ENCODE results near the gene MYBPC3. TPM values are rescaled to one million over a fixed set of nuclear protein-coding genes. Genes with fewer than 3 reads are reported as not detected.

MYBPC3 gene
- total and polyA plus RNA-seq, 10 of the 15 experiments (the other 5 are each of a cell fraction or from before 2014, with no cell fraction given), result 0.03 to 0.08 (median 0.03) TPM; not detected in 7

DNA sequence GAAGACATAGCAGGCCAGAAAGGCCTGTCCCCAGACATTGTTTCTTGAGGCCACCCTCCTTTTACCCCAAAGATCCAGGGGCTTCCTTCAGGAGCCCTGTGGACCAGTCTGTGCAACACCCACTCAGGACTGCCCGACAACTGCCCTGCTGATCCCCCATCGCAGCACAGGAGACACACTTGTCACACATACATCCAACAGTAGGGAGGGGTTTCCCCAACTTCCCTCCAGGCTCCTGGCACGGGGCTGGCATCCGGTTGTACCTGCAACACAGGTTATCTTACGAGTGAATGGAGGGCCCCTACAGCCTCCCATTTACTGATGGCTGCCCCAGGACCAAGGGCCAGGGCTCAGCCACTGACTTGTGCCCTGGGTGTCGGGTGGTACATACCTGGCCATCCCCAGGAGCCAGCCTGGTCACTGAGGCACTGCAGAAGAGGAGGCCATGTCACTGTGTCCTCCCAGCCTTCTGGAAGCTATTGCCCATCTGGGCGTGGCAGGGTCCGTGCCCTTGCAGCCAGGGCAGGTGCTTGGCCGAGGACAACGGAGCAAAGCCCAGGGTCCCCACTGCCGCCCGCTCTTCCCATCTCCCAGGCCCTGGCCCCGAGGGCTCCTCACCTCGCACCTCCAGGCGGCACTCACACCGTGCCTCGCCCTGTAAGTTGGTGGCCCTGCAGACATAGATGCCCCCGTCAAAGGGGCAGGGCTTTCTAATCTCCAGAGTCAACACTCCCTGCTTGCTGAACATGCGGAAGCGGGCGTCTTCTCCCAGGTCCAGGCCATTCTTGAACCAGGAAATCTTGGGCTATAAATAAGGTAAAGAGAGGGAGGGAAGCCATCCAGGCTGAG is 20.8 kb downstream of the MYBPC3 start:
- DNase-seq (ENCODE audit: low read depth, low spot score) (no peak), FAIRE-seq (no peak), ATAC-seq (no peak)
- ChIA-PET POLR2A (no interaction called here), SMC1A (ENCODE audit: uncharacterized antibody, unreplicated experiment) (no interaction called here), RAD21 (ENCODE audit: unreplicated experiment) (no interaction called here), CTCF (interaction anchor here (1.0 kb wide), 1 partner anchor 81 kb away, joined by 3 read pairs; no protein-coding TSS in a partner anchor)
- H3K4me3 ChIP-seq, result no peak overlapping the region
- TF ChIP-seq, protein P1, sequence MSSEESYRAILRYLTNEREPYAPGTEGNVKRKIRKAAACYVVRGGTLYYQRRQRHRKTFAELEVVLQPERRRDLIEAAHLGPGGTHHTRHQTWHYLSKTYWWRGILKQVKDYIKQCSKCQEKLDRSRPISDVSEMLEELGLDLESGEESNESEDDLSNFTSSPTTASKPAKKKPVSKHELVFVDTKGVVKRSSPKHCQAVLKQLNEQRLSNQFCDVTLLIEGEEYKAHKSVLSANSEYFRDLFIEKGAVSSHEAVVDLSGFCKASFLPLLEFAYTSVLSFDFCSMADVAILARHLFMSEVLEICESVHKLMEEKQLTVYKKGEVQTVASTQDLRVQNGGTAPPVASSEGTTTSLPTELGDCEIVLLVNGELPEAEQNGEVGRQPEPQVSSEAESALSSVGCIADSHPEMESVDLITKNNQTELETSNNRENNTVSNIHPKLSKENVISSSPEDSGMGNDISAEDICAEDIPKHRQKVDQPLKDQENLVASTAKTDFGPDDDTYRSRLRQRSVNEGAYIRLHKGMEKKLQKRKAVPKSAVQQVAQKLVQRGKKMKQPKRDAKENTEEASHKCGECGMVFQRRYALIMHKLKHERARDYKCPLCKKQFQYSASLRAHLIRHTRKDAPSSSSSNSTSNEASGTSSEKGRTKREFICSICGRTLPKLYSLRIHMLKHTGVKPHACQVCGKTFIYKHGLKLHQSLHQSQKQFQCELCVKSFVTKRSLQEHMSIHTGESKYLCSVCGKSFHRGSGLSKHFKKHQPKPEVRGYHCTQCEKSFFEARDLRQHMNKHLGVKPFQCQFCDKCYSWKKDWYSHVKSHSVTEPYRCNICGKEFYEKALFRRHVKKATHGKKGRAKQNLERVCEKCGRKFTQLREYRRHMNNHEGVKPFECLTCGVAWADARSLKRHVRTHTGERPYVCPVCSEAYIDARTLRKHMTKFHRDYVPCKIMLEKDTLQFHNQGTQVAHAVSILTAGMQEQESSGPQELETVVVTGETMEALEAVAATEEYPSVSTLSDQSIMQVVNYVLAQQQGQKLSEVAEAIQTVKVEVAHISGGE (CRISPR knock-in tag; IDR thresholded peaks at IDR 0.05), result no peak
- TF ChIP-seq, protein P2, sequence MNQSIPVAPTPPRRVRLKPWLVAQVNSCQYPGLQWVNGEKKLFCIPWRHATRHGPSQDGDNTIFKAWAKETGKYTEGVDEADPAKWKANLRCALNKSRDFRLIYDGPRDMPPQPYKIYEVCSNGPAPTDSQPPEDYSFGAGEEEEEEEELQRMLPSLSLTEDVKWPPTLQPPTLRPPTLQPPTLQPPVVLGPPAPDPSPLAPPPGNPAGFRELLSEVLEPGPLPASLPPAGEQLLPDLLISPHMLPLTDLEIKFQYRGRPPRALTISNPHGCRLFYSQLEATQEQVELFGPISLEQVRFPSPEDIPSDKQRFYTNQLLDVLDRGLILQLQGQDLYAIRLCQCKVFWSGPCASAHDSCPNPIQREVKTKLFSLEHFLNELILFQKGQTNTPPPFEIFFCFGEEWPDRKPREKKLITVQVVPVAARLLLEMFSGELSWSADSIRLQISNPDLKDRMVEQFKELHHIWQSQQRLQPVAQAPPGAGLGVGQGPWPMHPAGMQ (IDR thresholded peaks at IDR 0.05; ENCODE audit: borderline replicate concordance), result no peak
- TF ChIP-seq DPF2 (IDR thresholded peaks at IDR 0.05) (no peak), GABPA (IDR thresholded peaks at IDR 0.05; ENCODE audit: low read depth) (no peak), ZSCAN29 (IDR thresholded peaks at IDR 0.05) (no peak), CEBPB (IDR thresholded peaks at IDR 0.05; ENCODE audit: borderline replicate concordance in 1 of 2, low read depth in 2 of 2, low read length in 2 of 2) (no peak), SREBF2 (IDR thresholded peaks at IDR 0.05; ENCODE audit: low read length) (no peak), KLF5 (IDR thresholded peaks at IDR 0.05; ENCODE audit: partially characterized antibody) (no peak), LARP7 (IDR thresholded peaks at IDR 0.05) (no peak), SMAD1 (IDR thresholded peaks at IDR 0.05; ENCODE audit: low read depth, partially characterized antibody) (no peak), ZNF24 (IDR thresholded peaks at IDR 0.05) (no peak)
- TF ChIP-seq, protein P3, sequence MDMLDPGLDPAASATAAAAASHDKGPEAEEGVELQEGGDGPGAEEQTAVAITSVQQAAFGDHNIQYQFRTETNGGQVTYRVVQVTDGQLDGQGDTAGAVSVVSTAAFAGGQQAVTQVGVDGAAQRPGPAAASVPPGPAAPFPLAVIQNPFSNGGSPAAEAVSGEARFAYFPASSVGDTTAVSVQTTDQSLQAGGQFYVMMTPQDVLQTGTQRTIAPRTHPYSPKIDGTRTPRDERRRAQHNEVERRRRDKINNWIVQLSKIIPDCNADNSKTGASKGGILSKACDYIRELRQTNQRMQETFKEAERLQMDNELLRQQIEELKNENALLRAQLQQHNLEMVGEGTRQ (IDR thresholded peaks at IDR 0.05; ENCODE audit: borderline replicate concordance, low read depth, low read length), result no peak
- TF ChIP-seq, protein P4, sequence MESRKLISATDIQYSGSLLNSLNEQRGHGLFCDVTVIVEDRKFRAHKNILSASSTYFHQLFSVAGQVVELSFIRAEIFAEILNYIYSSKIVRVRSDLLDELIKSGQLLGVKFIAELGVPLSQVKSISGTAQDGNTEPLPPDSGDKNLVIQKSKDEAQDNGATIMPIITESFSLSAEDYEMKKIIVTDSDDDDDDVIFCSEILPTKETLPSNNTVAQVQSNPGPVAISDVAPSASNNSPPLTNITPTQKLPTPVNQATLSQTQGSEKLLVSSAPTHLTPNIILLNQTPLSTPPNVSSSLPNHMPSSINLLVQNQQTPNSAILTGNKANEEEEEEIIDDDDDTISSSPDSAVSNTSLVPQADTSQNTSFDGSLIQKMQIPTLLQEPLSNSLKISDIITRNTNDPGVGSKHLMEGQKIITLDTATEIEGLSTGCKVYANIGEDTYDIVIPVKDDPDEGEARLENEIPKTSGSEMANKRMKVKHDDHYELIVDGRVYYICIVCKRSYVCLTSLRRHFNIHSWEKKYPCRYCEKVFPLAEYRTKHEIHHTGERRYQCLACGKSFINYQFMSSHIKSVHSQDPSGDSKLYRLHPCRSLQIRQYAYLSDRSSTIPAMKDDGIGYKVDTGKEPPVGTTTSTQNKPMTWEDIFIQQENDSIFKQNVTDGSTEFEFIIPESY (IDR thresholded peaks at IDR 0.05), result no peak
- H3K27me3 ChIP-seq (replicated peaks in 1 of 2; ENCODE audit: control insufficient read depth in 2 of 2, insufficient read depth in 2 of 2, low read length in 1 of 2), result no peaks in the 10 kb centered on the region
- H2AFZ ChIP-seq (ENCODE audit: control insufficient read depth, low read depth, low read length), result no peak overlapping the region
- H3K4me1 ChIP-seq (ENCODE audit: control insufficient read depth, insufficient read depth, low read length), result peaks cover 12% of the 10 kb centered on the region
- H3K9ac ChIP-seq (ENCODE audit: control insufficient read depth, insufficient read depth, low read length), result no peak overlapping the region
- WGBS (ENCODE audit: insufficient coverage, insufficient replicate concordance, low lambda C conversion rate, missing lambda C conversion rate), result 84% methylated on average over 21 of the region's 21 CpGs
- no peak overlapping the region for H3K27ac ChIP-seq (ENCODE audit: control insufficient read depth, insufficient read depth)
- intact Hi-C loops (cut with micrococcal nuclease; ENCODE audit: unreplicated experiment) (no loop called here), in situ Hi-C loops (cut with MboI) (no loop called here)
- H3K4me2 ChIP-seq (ENCODE audit: control insufficient read depth, insufficient read depth), result no peak overlapping the region
- no peaks in the 10 kb centered on the region for H4K20me1 ChIP-seq (ENCODE audit: control insufficient read depth, insufficient read depth)
- H3K9me3 ChIP-seq (replicated peaks; ENCODE audit: control insufficient read depth, insufficient read depth, low read length), result no peaks in the 10 kb centered on the region
- BruUV-seq (replicated peaks), result no TSS peak
- no peaks in the 10 kb centered on the region for H3K79me2 ChIP-seq (ENCODE audit: control insufficient read depth, insufficient read depth, low read length)
- peaks cover 8% of the 10 kb centered on the region in 2 experiments for H3K36me3 ChIP-seq (ENCODE audit: control insufficient read depth in 2 of 2, insufficient read depth in 2 of 2, low read length in 1 of 2)

All from GM12878 (cell line).